Transverse colon (tissue), 4 donors: ENCODE measurements around the gene ZNF594.

Source experiments
- POLR2AphosphoS5 ChIP-seq, 3 donors: sonication (generic); formaldehyde crosslinking; IDR thresholded peaks; one replicate each; pipeline ENCODE4 v1.6.1; 2016; ENCODE audit warnings: antibody characterized with exemption in 3 of 3
- TF ChIP-seq, protein P1 (sequence below), 5 experiments: fragments of 200-600 bp in 3 of 5; fragments of 450-650 bp in 2 of 5; sonication (generic) in 3 of 5; IDR thresholded peaks; 1 replicate in 2 of 5; 2 replicates in 3 of 5; pipeline ENCODE4 v1.5.1; 2016 to 2017; ENCODE audit warnings: antibody characterized with exemption in 5 of 5, inconsistent platforms in 3 of 5, mild to moderate bottlenecking in 2 of 5, moderate library complexity in 1 of 5

DNA sequence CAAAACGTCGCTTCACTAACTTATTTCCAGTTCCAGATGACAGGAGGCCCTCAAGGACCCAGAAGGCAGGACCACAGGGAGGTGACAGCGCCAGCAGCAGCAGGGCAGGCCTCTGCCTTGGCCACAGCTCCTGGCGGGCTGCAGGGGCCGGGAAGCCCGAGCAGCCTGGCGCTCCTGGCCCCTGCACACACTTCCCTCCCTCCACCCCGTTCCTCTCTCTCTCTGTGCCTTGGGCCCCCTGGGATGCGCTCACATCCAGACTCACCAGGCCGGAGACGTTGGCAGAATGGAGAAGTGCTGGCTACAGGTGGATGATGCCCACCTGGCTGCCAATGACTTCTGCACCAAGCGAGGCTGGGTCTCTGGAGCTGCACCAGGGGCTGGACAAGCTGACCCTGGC, 12.7 kb downstream of the ZNF594 start:
- TF ChIP-seq, protein P1, sequence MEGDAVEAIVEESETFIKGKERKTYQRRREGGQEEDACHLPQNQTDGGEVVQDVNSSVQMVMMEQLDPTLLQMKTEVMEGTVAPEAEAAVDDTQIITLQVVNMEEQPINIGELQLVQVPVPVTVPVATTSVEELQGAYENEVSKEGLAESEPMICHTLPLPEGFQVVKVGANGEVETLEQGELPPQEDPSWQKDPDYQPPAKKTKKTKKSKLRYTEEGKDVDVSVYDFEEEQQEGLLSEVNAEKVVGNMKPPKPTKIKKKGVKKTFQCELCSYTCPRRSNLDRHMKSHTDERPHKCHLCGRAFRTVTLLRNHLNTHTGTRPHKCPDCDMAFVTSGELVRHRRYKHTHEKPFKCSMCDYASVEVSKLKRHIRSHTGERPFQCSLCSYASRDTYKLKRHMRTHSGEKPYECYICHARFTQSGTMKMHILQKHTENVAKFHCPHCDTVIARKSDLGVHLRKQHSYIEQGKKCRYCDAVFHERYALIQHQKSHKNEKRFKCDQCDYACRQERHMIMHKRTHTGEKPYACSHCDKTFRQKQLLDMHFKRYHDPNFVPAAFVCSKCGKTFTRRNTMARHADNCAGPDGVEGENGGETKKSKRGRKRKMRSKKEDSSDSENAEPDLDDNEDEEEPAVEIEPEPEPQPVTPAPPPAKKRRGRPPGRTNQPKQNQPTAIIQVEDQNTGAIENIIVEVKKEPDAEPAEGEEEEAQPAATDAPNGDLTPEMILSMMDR (IDR thresholded peaks at IDR 0.05): no peak
- no peak for TF ChIP-seq POLR2AphosphoS5 (IDR thresholded peaks at IDR 0.05)
